ENCODE results near the gene RNF220.

Gene RNF220

DNA sequence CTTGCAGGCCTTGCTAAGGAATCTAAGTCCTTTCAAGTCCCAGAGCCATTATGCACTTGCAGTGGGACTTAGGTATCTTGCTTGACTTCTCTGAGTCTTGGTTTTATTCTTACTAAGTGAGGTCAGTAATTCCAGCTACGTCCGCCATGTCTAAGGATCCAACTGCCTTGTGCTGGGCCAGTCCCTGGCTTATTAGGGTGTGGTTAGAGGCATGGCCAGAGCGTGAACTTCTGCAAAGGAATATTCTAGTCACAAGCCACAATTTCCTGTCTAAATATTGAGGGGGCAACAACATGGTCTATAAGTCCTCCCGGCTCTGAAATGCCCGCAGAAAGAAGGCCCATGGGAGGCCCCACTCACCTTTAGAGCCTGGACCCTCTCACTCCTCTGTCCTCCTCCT lies 186.3 kb downstream of the RNF220 start:
- DNase-seq, result no peak

DNA sequence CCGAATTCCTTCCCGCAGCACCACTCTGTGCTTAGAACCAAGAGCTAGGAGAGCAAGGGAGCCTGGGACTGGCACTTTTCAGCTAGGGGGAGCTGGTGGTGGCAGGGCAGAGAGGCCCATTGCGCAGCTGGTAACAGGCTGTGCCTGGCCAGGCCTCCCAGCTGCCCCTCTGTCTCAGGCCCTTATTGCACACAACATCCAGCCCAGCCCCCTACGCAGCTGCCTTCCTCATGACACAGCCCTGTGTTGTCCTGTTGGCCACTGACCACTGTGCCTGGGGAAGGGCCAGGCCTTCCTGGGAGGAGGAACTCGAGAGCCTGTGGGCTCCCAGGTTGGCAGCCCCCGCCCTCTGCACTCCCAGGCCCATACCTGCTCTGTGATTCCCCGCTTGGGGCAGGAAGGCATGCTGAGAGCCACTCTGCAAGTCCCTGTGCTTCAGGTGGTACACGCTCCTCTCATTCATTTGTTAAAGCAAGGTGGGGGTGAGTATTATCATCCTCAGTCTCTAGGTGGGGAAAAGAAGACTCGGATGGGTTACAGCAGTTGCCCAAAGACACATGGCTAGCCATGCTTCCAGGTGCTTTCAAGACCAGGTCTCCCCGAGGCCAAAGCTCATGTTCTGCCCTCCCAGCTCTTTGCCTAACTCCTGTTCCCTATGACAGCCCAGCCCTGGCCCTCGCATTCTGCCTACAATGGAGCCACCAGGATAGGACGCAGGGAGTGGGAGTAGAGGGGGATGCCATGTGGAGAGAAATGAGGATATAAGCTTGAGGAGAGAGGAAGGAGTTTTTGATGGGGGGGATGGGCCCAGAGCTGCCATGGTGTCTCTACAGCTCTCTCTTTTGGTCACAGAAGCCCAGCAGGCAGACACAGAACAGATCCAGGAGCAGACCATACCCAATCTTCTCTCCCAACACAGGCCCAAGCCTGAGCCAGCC lies 187.4 kb downstream of the RNF220 start:
- DNase-seq, result no peak

DNA sequence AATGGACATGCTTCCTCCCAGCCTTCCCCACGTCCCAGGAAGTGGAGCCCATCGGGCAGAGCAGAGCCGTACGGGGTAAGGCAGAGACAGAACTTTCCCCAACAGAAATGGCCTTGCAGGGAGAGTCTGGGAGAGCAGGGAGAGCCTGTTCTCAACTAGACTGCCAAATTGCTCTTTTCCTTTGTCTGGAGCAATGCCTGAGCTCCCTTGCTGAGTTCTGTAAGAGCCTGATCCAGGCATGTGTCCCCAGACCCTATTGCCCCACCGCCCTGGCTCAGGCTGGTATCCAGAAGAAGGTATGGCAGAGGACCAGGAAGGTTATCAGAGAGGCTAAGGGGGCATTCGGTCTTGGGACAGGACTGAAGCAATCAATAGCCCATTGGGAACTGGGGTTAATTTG lies 189.3 kb downstream of the RNF220 start:
- no peak for DNase-seq

DNA sequence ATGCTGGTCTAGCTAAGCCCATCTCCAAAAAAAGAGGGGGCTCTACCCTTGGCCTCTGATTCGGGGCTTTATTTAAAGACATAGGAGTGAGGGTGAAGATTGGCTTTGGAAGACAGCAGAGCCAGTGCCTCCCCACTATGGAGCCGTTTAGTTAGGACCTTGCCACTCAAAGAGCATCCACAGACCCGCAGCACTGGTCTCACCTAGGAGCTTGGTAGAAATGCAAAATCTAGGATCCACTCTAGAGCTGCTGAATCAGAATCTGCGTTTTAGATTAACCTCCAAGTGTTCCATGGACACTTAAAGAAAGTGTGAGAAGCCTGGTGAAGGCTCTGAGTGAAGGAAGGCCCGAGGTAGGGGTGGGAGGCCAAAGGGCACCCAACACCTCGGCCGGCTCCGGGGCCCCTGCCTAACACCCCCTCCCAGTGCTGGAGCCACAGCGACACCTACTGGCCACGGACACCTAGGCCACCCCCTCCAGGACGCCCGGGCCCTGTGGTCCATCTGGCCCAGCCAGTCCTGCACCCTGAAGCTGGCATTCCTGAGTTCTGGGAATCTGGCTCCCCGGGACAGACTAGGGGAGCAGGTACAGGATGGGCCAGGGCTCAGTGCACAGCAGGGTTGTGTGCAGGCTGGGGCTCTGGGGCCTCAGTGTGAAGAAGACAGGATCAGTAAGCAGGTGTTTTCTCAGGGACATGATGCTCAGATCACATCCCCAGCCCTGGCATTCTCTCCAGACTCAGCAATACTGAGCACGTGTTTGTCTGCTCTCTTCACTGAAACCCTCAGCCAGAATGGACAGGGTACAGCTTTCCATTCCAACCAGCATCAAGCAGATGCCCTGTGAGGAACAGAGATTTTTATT lies 190.0 kb downstream of the RNF220 start:
- no peak for DNase-seq

DNA sequence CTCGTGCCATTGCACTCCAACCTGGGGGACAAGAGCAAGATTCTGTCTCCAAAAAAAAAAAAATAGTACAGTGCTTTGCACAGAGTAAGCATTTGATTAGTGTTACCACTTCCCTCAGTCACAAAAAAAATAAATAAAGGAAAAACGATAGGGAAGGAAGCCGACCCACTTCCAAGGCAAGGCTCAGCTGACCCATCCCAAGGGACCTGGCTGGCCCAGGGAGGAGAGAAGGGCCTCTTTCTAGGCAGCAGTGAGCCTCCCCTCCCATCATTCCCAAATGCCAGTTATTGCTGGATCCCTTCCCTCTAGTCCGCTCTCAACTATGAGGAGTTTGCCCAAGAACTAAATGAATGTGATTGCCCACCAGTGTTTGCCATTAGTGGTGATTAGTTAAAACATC lies 191.5 kb downstream of the RNF220 start:
- DNase-seq, result no peak

DNA sequence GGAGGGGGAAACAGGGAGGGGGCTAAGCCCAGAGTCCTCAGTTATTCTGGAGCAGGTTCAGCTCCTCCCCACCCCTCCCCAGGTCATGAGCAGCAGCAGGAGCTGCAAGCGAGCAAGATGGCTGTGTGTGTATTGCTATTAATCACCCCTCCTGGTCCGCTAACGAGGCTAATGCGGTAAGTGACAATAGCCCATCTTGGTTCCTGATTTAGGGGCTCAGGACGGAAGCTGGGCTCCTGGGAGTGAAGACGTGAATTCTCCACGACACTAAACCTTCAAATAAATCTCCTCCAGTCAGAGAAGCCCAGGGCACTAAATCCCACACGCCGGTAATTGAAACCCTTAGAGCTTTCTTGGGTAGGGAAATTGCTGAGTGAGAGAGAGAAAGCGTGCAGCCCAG lies 193.1 kb downstream of the RNF220 start:
- no peak for DNase-seq

DNA sequence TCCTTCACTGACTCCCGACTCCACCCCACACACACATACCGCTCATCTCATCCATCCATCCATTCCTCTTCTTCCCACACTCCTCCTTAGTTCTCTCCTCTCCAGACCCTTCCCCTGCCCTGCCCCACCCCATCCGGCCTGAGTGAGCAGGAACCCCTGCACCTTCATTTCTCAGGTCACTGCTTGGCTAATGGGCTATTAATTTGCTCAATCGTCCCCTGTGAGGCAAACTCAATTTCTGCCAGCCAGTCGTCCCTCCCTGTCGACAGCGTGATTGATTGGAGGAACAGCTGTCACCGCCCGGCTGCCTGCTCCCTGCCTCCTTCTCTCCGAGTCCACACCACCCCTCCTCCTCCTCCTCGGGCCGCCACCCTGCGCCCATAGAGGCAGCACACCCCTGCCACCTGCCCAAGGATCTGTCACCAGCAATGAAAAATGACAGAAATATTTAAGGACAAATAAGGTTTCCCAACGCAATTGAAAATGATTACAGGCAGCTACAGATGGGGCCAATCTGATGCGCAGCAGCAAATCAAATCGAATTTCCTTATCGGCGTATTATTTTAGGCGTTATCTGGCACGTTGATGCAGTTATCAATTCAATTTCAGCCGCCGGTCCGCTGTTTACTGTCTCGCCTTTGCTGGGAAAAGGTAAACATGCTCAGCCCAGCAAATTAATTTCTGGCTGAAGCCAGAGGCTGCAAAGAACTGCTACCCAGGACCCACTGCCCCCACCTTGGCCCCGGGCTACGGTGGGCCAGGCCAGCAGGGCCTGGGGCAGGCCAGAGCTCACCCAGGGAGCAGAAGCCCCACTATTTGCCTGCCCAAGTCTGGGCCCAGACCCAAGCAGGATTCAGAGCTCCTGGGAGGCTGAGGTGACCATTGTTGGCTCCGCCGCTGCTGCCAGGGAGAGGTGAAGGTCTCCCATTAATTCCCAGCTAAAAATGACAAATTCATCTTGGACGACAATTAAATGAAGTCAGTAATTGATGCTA lies 197.9 kb downstream of the RNF220 start:
- DNase-seq, result no peak

DNA sequence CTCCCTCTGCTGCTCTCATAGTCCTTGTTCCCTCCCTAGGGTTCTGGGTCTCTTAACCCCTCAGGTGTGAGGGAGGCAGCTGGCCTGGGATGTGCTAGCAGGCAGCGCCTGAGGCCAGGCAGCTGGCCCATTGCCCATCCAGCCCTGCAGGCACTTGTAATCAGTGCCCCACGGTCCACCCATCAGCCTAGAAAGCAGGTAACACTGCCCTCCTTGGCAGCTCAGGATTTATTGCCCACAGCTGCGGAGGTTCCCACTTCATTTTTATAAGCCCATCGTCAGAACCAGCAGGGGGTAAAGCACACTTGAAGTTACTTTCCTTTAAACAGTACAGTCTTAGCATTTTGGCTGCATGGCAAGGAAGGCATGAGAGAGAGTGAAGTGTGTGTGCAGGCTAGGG lies 198.7 kb downstream of the RNF220 start:
- no peak for DNase-seq

DNA sequence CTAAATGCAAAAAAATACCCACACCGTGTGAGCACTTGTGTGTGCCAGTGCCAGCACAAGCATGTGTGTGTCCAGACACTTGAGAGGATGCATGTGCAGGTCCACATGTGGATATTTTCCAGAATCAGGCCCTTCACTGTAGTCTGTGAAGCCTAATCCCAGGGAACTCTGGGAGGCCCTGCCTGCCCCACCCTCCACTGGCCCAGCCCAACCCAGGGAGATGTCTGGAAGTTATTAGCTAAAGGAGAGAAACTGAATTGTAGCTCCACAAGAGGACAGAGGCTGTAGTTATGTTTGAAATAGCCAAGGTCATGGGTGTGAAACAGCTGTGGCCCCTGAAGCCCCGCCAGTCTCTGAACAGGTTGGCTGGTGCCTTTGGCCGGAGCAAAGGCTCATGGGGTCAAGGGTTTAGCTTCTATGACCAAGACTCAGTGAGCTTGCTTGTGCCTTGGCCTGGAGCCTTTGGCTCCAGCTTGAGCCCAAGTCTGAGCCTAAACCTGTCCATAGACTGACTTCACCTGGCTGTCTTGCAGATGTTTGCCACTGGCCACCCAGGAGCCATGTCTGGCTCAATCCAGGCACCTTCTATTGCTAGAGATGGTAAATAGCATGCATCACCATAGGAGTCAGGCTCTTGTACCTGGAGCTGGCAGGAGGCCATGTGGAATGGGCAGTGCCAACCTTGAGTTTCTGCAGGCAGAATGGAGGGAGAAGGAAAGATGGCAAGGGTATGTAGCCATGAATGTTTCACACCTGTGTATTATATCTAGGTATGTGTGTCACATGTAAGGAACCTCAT lies 199.3 kb downstream of the RNF220 start:
- no peak for DNase-seq

DNA sequence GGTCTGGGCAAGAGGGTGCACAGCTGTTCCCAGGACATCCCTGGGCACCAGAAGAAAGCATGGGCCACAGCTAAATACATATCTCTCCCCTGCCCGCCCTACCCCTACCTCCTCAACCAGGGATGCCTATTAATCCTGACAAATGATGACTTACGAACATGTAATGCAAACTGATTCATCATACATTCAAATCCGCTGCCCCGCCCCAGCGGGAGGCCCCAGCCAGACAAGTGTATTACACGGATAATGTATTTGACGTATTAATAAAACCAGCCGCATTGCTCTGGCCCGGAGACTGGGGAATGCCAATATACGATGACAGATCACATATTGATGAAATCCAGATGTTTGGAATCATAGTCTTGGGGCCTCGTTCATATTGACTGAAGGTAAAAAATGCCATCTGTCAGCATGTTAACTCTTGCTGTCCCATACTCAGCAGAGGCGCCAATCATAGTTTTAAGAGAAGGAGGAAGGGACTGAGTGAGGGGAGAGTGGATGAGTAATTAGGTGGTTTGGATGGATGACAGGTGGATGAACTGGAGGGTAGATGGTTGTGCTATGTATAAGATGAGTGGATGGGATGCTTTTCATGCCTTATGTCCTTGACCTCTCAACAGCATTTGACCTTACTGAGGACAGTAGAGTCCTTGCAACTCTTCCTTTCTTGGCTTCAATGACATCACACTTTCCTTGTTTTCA lies 201.0 kb downstream of the RNF220 start:
- no peak for DNase-seq

DNA sequence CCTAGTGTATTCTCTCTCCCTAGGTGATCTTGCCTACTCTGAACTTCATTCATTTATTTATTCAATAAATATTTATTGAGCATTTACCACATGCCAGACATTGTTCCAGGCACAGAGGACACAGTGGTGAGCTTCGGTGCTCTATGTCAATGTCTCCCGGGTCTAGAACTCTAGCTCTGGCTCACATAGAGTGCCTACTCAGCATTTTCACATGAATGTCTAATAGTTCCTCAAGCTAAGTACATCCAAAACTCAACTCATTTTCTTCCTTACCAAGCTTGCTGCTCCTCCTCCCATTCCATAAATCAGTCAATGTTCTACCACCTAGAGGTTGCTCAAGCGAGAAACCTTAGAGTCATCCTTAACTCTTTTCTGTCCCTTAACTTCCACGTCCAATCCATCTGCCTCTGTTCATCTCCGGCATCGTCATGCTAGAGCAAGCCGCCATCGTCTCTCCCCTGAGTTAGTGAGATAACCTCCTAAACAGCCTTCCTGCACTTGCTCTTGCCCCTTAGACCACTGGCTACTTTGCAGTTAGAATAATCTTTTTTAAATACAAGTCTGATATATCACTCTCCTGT lies 201.7 kb downstream of the RNF220 start:
- DNase-seq, result no peak

DNA sequence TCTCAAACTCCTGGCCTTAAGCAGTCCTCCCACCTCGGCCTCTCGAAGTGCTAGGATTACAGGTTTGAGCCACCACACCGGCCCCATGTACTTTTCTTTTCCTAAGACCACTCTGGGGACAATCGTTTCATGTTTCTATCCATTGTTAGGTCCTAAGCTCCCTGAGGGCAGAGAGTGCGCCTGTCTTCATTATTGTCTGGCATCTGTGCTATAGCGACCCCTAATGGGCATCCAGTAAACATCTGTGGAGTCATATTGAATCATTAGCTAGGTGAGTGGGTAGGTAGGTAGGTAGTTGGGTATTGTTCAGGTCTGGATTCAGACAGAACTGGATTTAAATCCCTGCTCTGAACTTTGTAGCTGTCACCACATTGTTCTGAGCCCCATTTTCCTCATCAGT lies 203.1 kb downstream of the RNF220 start:
- DNase-seq, result no peak

DNA sequence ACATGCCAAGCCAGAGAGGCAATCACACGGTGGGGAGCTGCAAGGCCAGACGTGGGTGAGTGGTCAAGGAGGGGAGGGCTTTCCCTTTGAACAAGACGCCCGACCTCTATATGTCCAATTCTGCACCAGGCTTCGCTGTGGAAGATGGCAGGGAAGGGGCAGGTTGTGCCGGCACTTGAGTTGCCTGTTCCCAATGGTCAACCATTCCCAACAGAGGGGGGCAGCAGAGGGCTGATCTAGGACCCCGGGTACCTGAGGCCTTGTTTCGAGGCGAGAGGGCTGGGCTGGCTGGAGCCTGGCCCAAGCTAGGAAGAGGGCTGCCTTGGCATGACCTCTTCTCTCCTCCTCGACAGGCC lies 204.3 kb downstream of the RNF220 start:
- no peak for DNase-seq

DNA sequence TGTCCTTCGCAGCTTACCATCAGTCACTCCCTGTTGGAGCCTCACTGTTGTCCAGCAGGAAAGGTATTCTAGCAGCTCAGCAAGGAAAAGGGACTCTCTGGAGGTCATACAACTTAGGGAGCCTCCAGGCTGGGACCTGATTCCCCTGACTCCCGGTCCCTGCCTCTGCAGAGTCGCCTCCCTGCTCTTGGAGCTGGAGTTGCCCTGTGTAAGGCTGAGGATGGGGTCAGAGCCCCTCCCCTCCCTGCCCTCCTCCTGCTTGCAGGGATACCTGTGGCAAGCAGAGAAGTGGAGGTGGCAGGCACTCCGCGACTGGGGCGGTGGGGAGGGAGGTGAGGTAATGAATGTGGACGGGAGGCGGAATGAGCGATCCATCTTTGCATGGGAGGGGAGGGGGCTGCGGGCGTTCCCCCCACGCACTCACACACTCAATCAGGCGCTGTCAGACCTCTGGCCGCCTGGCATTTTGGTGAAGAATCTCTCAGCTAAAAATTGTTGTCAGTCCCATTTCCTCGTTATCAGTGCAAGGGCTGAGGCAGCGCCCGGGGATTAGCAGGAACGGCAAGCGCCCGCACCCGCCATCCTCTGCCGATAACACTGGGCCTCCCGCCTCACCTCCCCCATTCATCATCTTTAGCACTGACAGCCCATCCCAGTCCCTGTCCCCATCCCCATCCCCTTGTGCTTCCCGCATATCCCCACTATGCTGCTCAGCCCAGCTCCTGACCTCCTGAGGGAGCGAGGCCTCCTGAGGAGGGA lies 204.9 kb downstream of the RNF220 start:
- no peak for DNase-seq

DNA sequence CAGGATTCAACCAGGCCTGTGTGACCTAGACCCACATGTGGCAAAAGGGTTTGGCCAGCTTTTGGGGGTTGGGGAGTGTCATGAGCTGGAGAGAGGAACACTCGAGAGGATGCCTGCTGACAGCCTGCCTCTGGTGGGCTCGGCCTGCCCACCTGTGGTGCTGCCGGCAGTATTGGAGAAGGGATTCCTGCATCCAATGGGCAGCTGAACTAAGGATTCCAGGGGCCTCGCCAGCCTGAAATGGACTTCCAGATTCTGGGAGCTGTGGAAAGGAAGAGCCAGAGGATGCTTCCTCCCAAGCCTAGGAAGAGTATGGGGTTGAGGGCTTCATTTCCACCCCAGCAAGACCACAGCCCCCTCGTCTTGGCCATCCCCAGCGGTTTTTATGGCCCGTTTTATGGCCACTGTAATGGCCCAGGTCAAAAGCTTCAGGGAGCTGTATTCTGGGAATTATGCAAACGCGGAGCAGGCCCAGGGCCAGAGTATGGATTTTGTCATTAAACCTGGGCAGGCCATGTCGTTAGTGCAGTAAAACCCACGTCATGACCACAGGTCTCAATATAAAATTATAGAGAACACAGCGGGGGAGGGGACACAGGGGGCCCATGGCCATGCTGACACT lies 205.6 kb downstream of the RNF220 start:
- no peak for DNase-seq

DNA sequence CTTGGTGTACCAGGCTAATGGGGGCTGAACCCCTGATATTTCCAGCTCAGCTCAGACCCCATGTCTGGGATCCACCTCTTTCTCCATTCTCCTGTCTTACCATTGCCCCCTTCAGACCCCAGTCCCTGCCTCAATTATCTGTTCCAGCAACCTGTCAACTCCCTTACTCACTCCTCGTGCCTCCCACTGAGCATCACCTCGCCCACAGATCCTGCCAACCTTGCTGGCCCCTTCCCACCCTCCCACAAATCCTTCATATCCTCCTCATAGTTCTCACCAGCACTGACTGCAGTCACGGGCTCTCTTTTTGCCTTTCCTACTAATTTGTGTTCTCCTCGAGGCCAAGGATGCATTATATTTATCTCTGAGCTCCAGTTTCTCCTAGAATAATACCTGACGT lies 206.4 kb downstream of the RNF220 start:
- DNase-seq, result no peak

DNA sequence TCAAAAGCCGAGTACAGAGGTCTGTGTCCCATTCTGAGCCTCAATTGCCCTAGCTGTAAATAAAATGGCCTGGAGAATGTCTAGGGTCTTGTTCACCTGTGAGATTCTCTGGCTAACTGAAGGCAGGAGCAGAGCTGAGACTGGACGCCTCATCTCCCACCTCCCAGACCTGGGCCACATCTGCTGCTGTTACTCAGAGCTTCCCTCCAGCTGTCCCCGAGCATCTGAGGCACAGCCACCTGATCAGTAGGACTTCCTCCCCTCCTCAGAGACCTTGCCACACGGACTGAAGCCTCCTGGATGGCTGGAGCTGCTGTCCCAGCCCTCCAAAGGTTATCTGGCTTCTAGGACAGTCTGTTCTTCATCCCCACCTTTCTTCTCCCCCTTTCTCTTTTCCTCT lies 206.8 kb downstream of the RNF220 start:
- no peak for DNase-seq

DNA sequence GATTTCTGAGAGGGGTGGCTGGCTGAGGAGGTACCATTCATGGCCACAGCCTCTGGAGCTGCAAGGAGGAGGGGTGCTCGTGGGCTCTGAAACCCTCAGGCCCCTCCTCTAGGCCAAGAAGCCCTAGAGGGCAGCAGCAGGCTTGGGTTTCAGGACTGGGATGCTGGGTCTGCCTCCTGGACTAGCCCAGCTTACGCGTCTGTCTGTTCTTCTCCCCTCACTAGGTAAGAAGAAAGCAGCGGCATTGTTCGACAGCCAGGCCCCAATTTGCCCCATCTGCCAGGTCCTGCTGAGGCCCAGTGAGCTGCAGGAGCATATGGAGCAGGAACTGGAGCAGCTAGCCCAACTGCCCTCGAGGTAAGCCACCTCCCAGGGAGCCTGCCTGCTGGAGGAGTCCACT lies 208.9 kb downstream of the RNF220 start:
- no peak for DNase-seq

DNA sequence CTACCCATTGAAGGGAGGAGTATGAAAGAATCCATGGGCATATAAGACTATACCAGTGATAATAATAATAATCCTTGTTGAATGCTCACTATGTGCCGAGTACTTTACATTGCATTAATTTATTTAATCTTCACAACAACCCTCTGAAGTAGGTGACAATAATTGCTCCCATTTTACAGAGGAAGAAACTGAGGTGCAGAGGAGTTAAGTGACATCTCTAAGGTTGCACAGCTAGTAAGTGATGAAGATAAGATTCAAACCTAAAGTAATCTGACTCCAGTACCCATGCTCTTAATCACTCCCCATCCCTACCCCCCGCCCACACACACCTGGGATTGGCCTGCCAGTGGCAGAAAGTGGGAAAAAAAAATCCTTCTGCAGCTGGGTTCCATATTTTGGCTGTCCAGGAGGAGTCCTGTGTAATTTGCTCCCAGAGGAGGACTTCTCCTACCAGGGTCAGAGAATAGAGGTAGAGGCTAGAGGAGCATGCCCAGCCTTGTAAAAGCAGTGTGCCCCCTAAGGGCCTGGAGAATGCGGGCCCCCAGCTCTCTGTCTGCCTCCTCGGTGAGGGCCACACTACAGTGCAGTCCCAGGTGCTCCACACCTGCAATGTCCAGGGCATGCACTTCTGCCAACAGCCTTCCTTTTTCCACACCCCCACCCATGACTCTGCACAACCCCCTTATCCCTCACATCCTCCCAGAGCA lies 211.4 kb downstream of the RNF220 start:
- no peak for DNase-seq
